AG10803 (cell line): ENCODE measurements around the gene OR5D18.
"Not testable (repeated sequence)": the region's sequence is repeated elsewhere in the genome, so short reads cannot be mapped to it uniquely, and the experiment has no call there.

Experiments used
- DNase-seq: peaks from one replicate; pipeline ENCODE4 v3.0.0; 2010; ENCODE audit warnings: low read depth
- H3K4me3 ChIP-seq: 2 replicates; pipeline ENCODE4 v1.5.1; 2011; ENCODE audit warnings: mild to moderate bottlenecking, low read length, control low read depth
- CTCF ChIP-seq: conservative IDR thresholded peaks from 2 replicates; pipeline ENCODE4 v1.5.1; 2011; ENCODE audit warnings: mild to moderate bottlenecking, low read length, control low read depth, inconsistent platforms

OR5D18 gene

GRCh38 chr11:55826919-55827318, 7.5 kb downstream of the OR5D18 start, which contains the start of gene OR5L2:
TSS of gene OR5L2 (plus strand) at chr11:55827219. CDS start at chr11:55827219, 0 bp downstream.
- H3K4me3 ChIP-seq = no peak within 1 kb of the TSS
- no peak for TF ChIP-seq CTCF
- no peak for DNase-seq

- no peak for TF ChIP-seq CTCF
- no peak for DNase-seq
- no peak within 1 kb of the TSS for H3K4me3 ChIP-seq
Measured at GRCh38 chr11:55838452-55838851, 19.0 kb downstream of the OR5D18 start, which contains the start of gene OR5D16. TSS of gene OR5D16 (plus strand) at chr11:55838752. CDS start at chr11:55838752, 0 bp downstream.

GRCh38 chr11:55847453-55847852, 28.0 kb downstream of the OR5D18 start:
- H3K4me3 ChIP-seq = no peak overlapping the region
- TF ChIP-seq CTCF = no peak
- DNase-seq = no peak

GRCh38 chr11:55849037-55849436, 29.6 kb downstream of the OR5D18 start:
- no peak for DNase-seq
- no peak for TF ChIP-seq CTCF
- no peak overlapping the region for H3K4me3 ChIP-seq

GRCh38 chr11:55852141-55852540, 32.7 kb downstream of the OR5D18 start:
- no peak overlapping the region for H3K4me3 ChIP-seq
- TF ChIP-seq CTCF = no peak
- no peak for DNase-seq

- TF ChIP-seq CTCF = no peak
- no peak for DNase-seq
Measured at GRCh38 chr11:55854704-55855103, 35.3 kb downstream of the OR5D18 start.

GRCh38 chr11:55867354-55867753, 47.9 kb downstream of the OR5D18 start:
- not testable (repeated sequence) for H3K4me3 ChIP-seq, DNase-seq

More at GRCh38 chr11:55854704-55855103, 35.3 kb downstream of the OR5D18 start:
- no peak overlapping the region for H3K4me3 ChIP-seq
